Lung (tissue), 12 donors: ENCODE results near the gene GET4. TPM values are rescaled to one million over a fixed set of nuclear protein-coding genes. Genes with fewer than 3 reads are reported as not detected.

Experiments
- ATAC-seq: fragments of 200-7000 bp; cut with Tn5 transposase; one replicate; pipeline ENCODE4 v1.9.1; 2020; ENCODE audit warnings: moderate number of reproducible peaks; ENCODE audit not compliant: insufficient read depth, low FRiP score
- DNase-seq, 3 donors: peaks; one replicate each; pipeline ENCODE4 v3.0.0-alpha.2; 2013 to 2017
- H3K27ac ChIP-seq, 2 donors: one replicate each; pipeline ENCODE4 v1.5.1; 2013; ENCODE audit warnings: mild to moderate bottlenecking in 2 of 2, moderate library complexity in 2 of 2, control low read depth in 1 of 2, inconsistent platforms in 1 of 2, low read depth in 1 of 2, low read length in 1 of 2
- H3K27me3 ChIP-seq, 3 donors: one replicate each; pipeline ENCODE4 v1.5.1; 2013; ENCODE audit warnings: low read length in 2 of 3; ENCODE audit not compliant: control insufficient read depth in 3 of 3, insufficient read depth in 3 of 3
- H3K36me3 ChIP-seq, 4 donors: one replicate each; pipeline ENCODE4 v1.5.1; 2013; ENCODE audit warnings: low read length in 4 of 4, mild to moderate bottlenecking in 1 of 4, moderate library complexity in 1 of 4; ENCODE audit not compliant: control insufficient read depth in 4 of 4, insufficient read depth in 4 of 4
- H3K4me1 ChIP-seq, 5 donors: one replicate each; pipeline ENCODE4 v1.5.1; 2013; ENCODE audit warnings: low read length in 5 of 5, mild to moderate bottlenecking in 2 of 5, moderate library complexity in 1 of 5; ENCODE audit not compliant: control insufficient read depth in 5 of 5, insufficient read depth in 5 of 5
- H3K4me3 ChIP-seq: one replicate; pipeline ENCODE4 v1.5.1; 2013; ENCODE audit warnings: mild to moderate bottlenecking, control low read depth, moderate library complexity
- H3K9ac ChIP-seq, 2 donors: one replicate each; pipeline ENCODE4 v1.5.1; 2013; ENCODE audit warnings: low read length in 2 of 2, control low read depth in 1 of 2; ENCODE audit not compliant: insufficient read depth in 1 of 2
- H3K9me3 ChIP-seq, 4 donors: one replicate each; pipeline ENCODE4 v1.5.1; 2013; ENCODE audit warnings: low read length in 3 of 4, mild to moderate bottlenecking in 1 of 4, moderate library complexity in 1 of 4; ENCODE audit not compliant: control insufficient read depth in 4 of 4, insufficient read depth in 3 of 4
- WGBS, 2 donors: extraction: QIAGEN DNeasy Blood & Tissue Kit; methylation state at CpG; one replicate each; pipeline ENCODE4 v1.1.7; 2013; 5-methylcytosine and 5-hydroxymethylcytosine counted together
- polyA plus RNA-seq, 2 donors: library from polyadenylated mRNA; stranded (reverse); fragments of 200-250 nt; gene quantifications; one replicate each; pipeline ENCODE4 v1.2.1, GENCODE V29; 2013
- total RNA-seq, 2 donors: library from RNA; depleted of rRNA in 1 of 2; stranded (reverse); fragments of >200 nt in 1 of 2; gene quantifications; one replicate each; pipeline ENCODE4 v1.2.1, GENCODE V29; 2014 to 2021
- TF ChIP-seq, protein P1 (sequence below): IDR thresholded peaks from 2 replicates; pipeline ENCODE4 v1.5.1; 2012; ENCODE audit warnings: mild to moderate bottlenecking; ENCODE audit errors: control extremely low read depth, extremely low read depth
- donor health status: control.
- donor health status: control.
- donor health status: Bipolar disorder and iron deficiency.
- donor health status: healthy.
- donor health status: DM: yes; HTN: yes; CAD: no.

The GET4 gene
- total and polyA plus RNA-seq, 4 donors = 34.1 to 41.8 (median 40.0) TPM

DNA sequence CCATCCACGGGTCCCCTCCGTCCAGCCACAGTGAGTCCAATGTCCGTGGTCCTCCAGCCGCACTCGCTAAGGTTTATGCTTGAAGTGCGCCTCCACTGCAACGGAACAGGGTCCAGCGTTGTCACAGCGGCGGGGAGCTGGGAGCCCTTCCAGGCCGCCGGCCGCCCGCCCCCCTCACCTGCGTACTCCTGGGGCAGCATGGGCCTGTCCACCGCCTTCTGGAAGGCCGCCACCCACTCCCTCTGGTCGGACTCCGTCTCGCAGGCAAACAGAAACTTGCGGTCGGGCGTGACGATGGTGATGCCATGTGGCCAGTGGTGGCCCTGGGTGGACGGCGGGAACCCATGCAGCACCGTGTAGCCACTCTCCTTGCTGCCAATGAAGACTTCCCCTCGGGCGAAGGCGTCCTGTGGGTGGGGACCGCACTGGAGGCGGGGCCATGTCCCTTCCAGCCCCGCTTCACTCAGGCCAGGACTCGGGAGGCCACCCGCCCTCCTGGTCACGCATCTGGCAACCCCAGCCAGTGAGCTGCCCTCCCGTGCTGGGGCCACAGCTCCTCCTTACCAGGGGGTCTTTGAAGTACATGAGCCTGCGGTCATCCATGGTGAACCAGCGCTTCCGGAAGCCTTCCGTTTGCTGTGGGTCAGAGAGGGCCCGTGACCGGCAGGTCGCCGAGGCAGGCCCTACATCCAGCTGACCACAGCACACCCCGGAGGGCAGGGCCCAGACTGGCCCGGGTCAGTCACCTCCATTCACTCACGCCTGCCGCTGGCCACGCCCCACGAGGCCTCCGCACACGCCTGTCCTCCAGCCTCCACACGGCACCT lies 22.7 kb downstream of the GET4 start:
- DNase-seq (no peak), ATAC-seq (no peak)
- Histone ChIP-seq H3K4me3 (no peak overlapping the region), H3K27me3 (no peaks in the 10 kb centered on the region), H3K4me1 (peaks cover 0 to 14% (median 5%) of the 10 kb centered on the region in 5 donors), H3K36me3 (peaks cover 0 to 46% (median 3%) of the 10 kb centered on the region in 4 donors), H3K27ac (no peak overlapping the region), H3K9me3 (peaks cover 0 to 2% (median 0%) of the 10 kb centered on the region in 4 donors), H3K9ac (no peak overlapping the region)
- WGBS, 2 donors = 91% methylated on average over 54 of the region's 54 CpGs
- TF ChIP-seq, protein P1, sequence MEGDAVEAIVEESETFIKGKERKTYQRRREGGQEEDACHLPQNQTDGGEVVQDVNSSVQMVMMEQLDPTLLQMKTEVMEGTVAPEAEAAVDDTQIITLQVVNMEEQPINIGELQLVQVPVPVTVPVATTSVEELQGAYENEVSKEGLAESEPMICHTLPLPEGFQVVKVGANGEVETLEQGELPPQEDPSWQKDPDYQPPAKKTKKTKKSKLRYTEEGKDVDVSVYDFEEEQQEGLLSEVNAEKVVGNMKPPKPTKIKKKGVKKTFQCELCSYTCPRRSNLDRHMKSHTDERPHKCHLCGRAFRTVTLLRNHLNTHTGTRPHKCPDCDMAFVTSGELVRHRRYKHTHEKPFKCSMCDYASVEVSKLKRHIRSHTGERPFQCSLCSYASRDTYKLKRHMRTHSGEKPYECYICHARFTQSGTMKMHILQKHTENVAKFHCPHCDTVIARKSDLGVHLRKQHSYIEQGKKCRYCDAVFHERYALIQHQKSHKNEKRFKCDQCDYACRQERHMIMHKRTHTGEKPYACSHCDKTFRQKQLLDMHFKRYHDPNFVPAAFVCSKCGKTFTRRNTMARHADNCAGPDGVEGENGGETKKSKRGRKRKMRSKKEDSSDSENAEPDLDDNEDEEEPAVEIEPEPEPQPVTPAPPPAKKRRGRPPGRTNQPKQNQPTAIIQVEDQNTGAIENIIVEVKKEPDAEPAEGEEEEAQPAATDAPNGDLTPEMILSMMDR = no peak

DNA sequence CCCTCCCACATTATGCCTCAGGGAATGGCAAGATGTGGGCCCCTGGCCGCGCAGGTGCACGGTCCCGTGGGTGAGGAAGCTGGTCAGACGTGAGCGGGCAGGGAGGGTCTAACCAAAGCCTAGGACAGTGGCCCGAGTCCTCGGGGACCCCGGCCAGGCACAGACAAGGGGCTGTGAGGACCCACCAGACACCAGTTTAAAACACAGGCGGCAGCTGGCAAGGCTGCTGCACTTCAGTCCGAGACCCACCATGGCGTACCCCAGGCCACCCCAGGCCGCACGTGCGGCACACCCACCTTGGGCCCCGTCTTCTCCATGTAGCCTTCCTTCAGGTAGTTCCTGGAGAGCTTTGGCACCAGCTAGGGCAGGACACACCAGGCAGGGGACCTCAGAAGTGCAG lies 23.5 kb downstream of the GET4 start:
- peaks cover 0 to 2% (median 0%) of the 10 kb centered on the region in 4 donors for H3K9me3 ChIP-seq
- DNase-seq (no peak), ATAC-seq (no peak)
- TF ChIP-seq, protein P1 = no peak
- H3K4me3 ChIP-seq = no peak overlapping the region
- no peak overlapping the region for H3K27ac ChIP-seq
- H3K9ac ChIP-seq = no peak overlapping the region
- peaks cover 0 to 14% (median 5%) of the 10 kb centered on the region in 5 donors for H3K4me1 ChIP-seq
- WGBS, 2 donors = 96 to 97% methylated on average over 16 of the region's 16 CpGs
- H3K36me3 ChIP-seq = peaks cover 0 to 39% (median 3%) of the 10 kb centered on the region in 4 donors
- peaks cover 0 to under 1% (median 0%) of the 10 kb centered on the region in 3 donors for H3K27me3 ChIP-seq

DNA sequence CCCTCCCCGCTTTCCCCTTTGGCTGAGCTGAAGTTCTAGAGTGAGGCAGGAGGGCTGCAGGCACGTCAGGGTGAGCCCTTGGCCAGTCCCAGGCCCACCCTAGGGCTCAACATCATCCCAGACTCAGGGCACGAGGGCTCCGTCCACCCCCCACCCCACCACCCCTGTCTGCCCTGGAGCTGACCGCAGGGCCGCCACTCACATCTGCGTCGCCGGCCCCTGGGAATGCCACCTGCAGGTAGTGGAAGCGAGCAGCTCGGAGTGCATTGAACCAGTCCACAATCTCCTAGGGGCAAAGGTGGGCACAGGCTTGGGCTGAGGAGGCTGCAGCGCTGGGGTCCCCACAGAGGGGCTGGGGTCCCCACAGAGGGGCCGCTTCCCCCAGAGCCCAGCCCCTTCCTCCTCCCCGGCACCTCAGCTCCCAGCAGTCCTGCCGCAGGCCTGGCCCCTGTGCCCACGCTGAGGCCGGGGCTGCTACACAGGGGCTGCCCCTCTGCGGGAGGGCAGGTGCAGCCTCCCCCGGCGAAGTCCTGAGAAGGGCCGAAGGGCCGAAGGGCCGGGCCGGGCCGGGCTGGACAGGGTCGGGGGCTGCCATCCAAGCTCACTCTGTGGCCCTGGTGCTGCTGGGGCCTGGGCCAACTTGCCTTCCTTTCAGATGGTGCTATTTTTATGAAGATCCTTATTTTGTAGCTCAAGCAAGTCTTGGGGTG lies 24.1 kb downstream of the GET4 start:
- no peak overlapping the region for H3K27ac ChIP-seq
- no peak for ATAC-seq
- H3K9me3 ChIP-seq = peaks cover 0 to 2% (median 0%) of the 10 kb centered on the region in 4 donors
- peaks cover 0 to 32% (median 3%) of the 10 kb centered on the region in 4 donors for H3K36me3 ChIP-seq
- H3K9ac ChIP-seq = no peak overlapping the region
- DNase-seq = no peak
- TF ChIP-seq, protein P1 = no peak
- peaks cover 0 to 6% (median 0%) of the 10 kb centered on the region in 3 donors for H3K27me3 ChIP-seq
- peaks cover 0 to 14% (median 5%) of the 10 kb centered on the region in 5 donors for H3K4me1 ChIP-seq
- 86 to 90% methylated on average over 25 to 26 of the region's 26 CpGs for WGBS, 2 donors
- H3K4me3 ChIP-seq = no peak overlapping the region
